HUDEP-2 (cell line): ENCODE data around the gene ALKBH5.

Source experiments
- DNase-seq, 76 experiments: peaks; one replicate each; lab custom pipeline; 2025; ENCODE audit not compliant: unreplicated experiment in 76 of 76; lab: John Stamatoyannopoulos, UW

Gene ALKBH5

GRCh38 chr17:18183334-18184142 lies at the start of gene ALKBH5:
ALKBH5 (plus strand) TSS chr17:18183828; CDS start chr17:18184244, 416 bp downstream.
- DNase-seq, result peak in 75 of 76 experiments; percentile 92 to 99 (median 97)

GRCh38 chr17:18136357-18136756 lies 47.3 kb upstream of the ALKBH5 start:
- DNase-seq, result no peak

DNA sequence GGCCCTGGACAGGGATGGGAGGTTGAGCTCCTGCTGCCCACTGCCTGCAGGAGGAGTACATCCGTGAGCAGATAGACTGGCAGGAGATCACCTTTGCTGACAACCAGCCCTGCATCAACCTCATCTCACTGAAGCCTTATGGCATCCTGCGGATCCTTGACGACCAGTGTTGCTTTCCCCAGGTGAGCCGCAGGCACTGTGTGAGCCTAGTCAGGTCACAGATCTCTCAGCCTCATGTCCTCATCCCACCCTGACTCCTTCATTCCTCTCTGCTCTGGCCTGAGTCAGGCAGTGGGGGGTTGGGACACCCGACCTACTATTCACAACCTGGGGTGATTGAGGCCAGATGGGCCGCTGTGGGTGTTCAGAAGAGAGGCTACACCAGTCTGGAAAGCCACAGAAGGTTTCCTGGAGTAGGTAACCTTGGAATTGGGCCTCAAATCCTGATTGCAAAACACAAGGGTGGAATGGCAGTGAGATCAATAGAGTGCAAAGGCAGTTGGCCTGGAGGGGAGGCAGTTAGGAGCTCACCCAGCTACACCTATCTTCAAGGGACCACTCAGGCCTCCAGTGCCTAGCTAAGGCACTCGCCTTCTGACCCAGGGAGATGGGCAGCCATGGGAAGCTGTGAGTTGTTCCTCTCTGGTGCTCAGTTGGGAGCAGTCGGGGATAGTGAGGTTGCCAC lies 45.4 kb upstream of the ALKBH5 start:
- no peak for DNase-seq

DNA sequence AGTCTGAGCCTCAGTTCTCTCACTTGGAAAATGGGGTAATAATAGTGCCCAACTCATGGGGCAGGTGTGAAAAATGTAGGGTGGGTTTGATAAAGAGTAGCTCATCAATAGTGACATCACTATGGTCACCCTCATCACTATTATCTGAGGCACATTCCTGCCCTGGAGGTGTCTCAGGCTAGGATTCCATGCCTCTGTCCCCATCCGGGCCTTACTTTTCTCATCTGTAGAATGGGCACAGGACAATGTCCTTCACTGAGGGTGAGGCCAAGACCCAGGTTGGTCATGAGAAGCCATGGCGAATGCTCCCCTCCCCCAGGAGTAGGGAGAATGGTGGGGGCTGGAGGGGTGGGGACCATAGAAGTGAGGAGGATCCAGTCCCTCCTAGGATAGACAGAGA lies 44.5 kb upstream of the ALKBH5 start:
- DNase-seq, result no peak

- no peak for DNase-seq
These were observed 44.1 kb upstream of the ALKBH5 start for GRCh38 chr17:18139498-18139897.

DNA sequence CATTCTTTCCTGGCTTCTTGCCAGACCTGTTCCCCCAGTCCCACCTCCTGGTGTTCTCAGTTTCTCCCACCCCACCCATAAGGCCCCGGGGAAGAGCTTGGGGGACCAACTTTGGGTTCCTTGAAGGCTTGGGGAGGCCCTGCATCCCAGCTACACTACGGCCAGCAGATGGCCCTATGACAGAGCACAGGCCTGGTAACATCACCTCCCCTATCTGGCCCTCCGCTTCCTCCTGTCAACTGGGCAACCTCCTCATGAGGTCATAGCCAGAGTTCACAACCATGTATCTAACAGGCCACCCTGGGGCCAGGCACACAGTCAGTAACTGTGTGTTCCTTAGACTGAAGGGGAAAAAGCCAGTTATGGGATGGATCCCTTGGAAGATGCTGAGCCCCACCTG lies 43.7 kb upstream of the ALKBH5 start:
- DNase-seq, result peak in 34 of 76 experiments; percentile 6 to 59 (median 28)

DNA sequence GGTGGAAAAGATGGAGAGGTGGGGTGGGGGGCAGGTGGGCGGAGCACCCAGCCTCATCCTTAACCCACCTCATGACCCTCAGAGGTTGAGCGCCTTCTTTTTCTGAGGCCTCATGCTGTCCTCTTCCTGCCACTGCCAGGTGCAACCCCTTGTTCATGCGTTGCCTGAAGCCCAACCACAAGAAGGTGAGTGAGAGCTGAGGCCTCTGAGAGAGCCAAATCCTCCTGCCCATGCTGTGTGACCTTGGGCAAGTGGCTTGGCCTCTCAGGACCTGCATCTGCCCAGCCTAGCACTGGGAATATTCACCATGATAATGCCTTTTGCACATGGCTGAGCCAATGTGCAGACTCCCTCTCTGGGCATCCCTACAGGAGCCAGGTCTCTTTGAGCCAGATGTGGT lies 43.0 kb upstream of the ALKBH5 start:
- DNase-seq, result no peak

- peak in 33 of 76 experiments; percentile 8 to 66 (median 41) for DNase-seq
These were observed 42.3 kb upstream of the ALKBH5 start for GRCh38 chr17:18141210-18141803.

- no peak for DNase-seq
These were observed 41.2 kb upstream of the ALKBH5 start for GRCh38 chr17:18142417-18142816.

DNA sequence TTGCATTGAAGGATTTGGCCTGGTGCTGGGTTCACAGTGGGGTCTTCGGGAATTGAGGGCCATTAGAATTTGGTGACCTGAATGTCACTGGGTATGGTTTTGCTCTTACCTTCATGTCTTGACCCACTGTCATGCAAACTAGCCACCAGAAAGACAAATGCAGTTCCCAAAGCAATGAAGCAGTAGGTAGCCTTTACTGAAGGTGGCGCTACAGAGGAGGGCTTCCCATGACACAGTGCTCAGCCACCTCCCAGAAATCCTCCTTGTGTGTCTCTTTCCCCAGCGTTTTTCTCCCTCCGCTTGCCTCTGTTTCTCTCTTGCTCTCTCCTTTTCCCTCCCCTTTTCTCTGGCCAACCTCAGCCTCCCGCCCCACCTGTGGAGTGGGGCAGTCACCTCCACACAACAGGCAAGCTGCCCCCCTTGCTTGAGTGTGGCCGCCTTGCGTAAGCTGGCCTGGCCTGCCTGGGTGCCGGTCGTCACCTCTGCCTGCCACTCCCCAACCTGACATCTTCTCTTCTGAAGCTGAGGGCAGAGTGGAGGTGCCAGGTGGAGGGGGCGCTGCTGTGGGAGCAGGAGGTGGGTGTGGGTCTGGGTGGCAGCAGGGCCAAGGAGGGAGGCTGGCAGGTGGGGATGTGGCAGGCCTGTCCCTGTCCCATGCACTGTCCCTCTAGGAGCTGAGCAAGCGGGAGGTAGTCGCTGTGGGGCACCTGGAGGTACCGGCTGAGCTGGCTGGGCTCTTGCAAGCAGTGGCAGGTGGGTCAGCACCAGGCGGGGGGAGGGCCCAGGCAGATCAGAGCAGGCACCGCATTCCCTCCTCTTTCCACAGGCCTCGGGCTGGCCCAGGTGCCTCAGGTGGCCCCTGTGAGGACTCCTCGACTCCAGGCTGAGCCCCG lies 40.3 kb upstream of the ALKBH5 start:
- DNase-seq, result peak in 27 of 76 experiments; percentile 10 to 66 (median 22)

DNA sequence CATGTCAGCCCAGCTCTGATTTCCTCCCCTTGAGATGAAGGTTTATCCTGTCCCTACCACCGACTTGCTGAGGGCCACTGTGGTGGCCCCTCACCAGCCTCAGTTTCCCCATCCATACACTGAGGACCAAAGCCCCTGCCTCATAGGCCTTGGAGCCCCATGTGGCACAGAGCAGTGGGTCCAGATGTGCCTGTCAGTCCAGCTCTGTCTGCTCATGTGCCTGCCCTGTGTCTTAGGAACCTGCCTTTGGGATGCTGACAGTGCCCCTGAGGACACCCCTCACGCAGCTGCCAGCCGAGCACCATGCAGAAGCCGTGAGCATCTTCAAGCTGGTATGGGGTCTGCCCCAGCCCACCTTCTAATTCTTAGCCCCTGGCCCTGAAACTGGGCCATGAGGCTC lies 39.4 kb upstream of the ALKBH5 start:
- DNase-seq, result no peak

DNA sequence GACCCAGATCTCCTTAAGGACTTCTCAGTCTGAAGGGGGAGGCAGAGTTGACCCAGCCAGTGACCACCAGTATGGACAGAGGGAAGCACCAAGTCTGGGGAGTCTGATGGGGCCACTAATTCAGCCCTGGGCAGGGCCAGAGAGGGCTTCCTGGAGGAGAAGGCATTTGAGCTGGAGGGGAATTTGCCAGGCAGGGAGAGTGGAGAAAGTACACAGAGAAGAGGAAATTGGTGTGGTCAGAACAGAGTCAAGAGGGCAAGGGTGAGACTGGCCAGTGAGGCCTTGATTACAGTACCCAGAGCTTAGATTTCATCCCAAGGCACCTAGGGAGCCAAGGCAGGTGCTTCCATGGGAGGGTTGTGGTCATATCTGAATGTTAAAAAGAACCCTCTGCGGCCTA lies 38.8 kb upstream of the ALKBH5 start:
- DNase-seq, result no peak

- DNase-seq, result no peak
These were observed 37.8 kb upstream of the ALKBH5 start for GRCh38 chr17:18145811-18146210.

GRCh38 chr17:18146259-18146658 lies 37.4 kb upstream of the ALKBH5 start:
- DNase-seq, result no peak

DNA sequence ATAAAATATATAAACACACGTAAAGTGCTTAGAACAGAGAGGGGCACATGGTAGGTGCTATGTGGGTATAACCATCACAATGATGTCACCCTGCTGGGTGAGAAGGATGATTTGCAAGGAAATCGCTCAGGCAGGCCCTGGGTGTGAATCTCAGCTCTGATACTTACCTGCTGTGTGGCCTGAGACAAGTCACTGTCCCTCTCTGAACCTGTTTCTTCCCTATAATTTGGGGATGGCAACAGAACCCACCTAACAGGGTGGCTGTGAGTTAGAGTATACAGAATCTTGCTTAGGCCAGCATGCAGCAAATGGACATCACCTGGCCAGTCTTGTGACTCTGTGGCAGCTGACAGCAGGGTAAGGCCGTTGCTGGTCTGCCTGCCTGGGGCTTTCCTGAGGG lies 36.6 kb upstream of the ALKBH5 start:
- DNase-seq, result no peak

GRCh38 chr17:18148586-18148985 lies 35.0 kb upstream of the ALKBH5 start:
- no peak for DNase-seq

DNA sequence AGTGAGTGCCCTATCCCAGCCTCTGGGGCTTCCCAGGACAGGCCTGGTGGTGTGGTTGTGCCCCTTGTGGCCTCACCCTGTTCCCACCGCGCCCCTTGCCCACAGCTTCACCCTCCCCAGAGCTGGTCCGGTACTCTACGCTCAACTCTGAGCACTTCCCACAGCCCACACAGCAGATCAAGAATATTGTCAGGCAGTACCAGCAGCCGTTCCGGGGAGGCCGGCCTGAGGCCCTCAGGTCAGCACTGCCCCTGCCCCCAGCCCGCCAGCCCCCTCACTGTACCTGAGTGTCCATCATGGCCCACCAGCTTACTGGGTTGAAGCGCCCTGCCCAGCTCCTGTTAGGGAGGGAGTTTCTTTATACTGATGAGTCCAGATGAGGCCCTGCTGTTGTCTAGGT lies 32.3 kb upstream of the ALKBH5 start:
- no peak for DNase-seq

- no peak for DNase-seq
These were observed 28.4 kb upstream of the ALKBH5 start for GRCh38 chr17:18155179-18155578.

DNA sequence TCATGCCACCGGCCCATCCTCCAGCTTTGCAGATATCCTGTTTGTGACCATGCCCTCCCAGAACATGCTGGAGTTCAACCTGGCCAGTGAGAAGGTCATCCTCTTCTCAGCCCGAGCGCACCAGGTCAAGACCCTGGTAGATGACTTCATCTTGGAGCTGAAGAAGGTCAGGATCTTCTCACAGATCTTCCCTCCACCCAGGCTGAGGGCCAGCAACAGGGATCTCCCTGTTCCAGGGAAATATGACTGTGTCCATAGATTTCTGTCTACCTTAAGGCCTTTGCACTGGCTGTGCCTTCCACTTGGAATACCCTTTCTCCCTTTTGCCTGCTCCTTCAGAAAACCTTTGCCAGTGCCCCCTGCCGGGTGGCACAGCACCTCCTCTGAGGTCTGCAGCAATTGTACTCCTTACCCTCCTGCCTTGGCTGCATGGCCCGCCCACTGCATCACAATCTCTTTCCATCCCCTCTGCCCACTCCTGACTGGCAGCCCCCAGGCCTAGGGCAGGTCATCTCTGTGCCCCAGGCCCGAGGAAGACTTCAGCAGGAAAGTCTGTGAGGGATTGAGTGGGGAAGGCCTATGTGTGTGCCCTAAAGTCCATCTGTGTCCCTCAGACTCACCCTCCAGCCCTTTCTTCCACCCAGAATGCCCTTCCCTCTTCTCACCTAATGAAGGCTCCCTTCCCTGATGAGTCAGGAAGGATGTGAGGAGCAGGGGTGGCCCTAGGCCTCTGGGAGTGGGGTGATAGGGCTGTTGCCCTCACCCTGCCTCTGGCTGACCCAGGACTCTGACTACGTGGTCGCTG lies 27.3 kb upstream of the ALKBH5 start:
- no peak for DNase-seq

DNA sequence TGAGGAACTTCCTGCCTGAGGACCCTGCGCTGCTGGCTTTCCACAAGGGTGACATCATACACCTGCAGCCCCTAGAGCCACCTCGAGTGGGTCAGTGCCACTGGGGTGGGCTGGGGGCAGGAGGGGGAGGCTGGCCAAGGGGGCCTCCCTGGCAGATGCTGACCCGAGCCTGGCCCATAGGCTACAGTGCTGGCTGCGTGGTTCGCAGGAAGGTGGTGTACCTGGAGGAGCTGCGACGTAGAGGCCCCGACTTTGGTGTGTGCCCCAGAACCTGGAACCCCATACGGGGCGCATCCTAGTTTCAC lies 26.7 kb upstream of the ALKBH5 start:
- DNase-seq, result no peak
